ENCODE data around the gene KLHL9.
"Not testable (repeated sequence)": the region's sequence is repeated elsewhere in the genome, so short reads cannot be mapped to it uniquely, and the experiment has no call there.

Gene KLHL9, protein sequence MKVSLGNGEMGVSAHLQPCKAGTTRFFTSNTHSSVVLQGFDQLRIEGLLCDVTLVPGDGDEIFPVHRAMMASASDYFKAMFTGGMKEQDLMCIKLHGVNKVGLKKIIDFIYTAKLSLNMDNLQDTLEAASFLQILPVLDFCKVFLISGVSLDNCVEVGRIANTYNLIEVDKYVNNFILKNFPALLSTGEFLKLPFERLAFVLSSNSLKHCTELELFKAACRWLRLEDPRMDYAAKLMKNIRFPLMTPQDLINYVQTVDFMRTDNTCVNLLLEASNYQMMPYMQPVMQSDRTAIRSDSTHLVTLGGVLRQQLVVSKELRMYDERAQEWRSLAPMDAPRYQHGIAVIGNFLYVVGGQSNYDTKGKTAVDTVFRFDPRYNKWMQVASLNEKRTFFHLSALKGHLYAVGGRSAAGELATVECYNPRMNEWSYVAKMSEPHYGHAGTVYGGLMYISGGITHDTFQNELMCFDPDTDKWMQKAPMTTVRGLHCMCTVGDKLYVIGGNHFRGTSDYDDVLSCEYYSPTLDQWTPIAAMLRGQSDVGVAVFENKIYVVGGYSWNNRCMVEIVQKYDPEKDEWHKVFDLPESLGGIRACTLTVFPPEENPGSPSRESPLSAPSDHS

DNA sequence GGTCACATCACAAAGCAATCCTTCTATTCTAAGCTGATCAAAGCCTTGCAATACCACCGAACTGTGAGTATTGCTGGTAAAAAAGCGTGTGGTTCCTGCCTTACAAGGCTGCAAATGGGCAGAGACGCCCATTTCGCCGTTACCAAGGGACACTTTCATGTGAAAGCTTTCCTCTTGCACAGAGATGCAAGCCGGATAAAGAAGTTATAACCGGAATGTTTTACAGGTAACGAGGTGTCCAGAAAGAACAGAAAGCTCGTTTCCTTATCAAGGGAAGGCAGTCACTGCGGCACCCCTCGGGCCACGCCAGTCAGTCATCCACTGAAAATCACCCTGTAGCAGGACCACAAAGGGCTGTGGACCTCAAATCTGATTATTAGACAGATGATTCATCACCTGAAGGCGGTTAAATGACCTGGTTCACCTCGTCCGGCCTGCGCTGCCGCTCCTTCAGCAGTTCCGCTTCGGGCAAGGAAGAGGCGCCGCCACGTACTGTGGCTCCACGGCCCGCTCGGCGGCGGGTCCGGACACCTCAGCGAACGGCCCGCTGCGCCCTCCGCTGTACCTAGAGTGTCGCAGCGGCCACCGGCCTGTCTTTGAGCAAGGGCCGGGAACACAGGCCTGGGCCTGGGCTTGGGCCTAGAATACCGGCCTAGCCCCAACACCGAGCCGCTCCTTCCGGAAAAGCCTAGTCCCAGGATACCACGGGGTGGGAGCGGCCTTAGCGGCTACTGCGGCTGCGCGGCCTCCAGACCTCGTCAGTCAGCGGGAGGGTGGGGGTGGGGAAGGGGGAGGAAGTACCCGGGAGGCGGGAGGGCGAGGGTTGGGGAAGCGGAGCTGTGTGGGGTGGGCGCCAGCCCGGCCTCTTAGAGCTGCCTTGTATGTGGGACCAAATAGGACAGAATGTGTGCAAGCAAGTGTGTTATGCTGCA, at the start of gene KLHL9:
Gene KLHL9 (minus strand): TSS at position 704 of the 932 bp plus-strand sequence. CDS start 545 bp downstream, at position 159.
- DNase-seq, result peak; percentile 76

DNA sequence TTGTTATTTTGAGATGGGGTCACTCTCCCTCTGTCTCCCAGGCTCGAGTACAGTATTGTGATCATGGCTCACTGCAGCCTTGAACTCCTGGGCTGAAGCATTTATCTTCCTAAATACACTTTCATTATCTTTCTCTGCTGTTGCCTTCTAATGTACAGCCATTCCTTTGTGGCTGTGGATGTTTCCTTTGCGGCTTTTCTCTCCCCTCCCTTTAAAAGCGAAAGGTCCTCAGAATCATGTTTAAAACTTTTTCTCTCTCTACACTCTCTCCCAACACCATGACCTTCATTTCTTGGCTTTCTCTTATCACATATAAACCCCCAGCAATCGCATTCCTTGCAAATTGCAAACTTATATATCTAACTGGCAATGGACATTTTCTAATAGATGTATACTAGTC, 48.4 kb upstream of the KLHL9 start:
- DNase-seq, result no peak

DNA sequence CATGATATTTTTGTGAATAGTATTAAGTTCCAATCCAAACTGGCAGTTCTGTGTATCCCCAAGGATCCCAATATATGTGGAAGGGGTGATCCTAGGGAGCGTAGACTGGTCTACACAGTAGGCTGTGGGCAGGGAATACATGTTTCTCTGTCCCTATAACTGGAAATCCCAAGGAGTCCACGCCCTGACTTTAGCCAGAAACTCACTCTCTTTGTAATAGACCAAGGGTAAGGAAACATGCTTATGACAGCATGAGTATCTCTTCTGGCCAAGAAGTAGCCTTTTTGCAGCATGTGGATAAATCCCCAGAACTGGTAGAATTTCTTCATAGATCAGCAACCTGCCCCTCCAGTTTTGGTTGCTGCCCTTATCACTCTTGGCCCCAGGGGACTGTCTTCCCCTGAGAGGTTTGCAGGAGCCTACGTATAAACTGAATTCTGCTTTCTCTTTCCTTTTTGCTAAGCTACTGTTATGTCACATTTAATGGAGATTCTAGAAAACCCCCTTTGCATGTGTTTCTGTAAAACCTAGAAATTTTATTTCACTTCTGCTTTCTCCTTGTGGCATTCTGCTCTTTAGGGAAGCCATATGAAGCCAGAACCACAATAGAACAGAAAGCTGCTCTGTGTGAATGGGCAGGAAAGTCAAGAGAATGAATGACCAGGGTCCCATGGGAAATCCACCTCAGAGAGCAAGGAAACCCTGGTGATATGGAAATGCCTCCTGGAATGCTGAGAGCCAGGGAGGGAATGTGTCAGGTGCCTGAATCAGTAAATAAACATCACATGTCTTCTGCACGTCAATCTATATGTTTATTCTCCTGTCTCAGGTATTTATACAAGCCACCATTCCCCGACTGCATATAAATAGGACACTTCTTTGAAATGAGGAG, 46.5 kb upstream of the KLHL9 start:
- no peak for DNase-seq

DNA sequence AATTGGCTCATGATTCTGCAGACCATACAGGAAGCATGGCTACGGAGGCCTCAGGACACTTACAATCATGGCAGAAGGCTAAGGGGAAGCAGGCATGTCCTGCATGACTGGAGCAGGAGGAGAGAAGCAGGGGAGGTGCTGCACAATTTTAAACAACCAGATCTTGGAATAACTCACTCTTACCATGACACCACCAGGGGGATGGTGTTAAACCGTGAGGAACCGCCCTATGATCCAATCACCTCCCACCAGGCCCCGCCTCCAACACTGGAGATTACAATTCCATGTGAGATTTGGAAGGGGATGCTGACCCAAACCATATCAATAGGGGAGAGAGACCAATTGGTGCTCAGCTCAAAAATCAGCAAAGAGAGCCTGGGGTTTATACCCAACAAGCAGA, 36.3 kb upstream of the KLHL9 start:
- DNase-seq, result not testable (repeated sequence)

DNA sequence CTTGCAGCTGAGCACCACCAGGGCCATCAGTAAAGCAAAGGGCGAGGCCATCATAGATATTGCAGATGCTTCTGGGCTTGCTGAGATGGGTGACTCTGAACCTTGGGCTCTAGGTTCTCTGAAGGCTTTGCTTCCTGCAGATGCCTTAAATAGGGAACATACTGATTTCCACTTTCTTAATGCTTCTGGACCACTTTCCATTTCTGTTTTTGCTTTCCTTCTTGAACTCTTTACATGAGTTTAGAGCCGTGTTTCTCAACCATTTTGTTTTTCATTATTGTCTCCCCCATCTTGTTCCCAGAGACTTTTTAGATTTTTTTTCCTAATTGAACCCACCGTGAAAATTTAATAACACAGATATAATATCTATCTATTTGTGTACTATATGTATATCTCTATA, 32.8 kb upstream of the KLHL9 start, which contains the start of gene IFNA13:
Gene IFNA13 (minus strand): TSS at position 101 of the 400 bp plus-strand sequence. CDS start 47 bp downstream, at position 54.
- DNase-seq, result no peak

DNA sequence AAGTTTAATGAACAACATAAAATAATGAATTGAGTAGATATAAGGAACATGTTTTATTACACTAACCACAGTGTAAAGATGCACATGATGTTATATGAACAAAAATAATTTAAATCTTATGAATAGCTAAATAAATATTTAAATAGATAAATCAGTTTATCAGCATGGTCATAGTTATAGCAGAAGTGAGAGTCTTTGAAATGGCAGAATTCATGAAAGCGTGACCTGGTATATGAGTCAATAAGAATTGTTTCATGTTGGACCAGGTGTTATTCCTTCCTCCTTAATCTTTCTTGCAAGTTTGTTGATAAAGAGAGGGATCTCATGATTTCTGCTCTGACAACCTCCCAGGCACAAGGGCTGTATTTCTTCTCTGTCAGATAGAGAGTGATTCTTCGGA, 32.0 kb upstream of the KLHL9 start:
- DNase-seq, result not testable (repeated sequence)

DNA sequence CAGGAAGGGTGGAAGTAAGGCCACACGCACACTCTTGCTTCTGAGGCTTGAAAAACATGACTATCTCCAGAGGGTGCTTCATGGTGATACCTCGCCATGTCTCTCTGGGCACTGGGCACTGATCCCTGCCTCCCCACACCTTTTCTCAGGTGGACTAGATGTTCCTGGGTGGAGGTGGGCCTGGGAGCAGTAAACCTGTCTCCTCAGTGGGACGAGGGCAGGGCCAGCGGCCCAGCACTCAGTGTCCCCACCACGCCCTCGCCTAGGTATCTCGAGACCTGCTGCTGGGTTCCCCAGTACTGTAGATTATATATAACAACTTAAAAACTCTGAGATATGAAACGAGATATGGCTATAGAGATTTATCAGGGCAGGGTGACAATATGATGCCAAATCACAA, 27.1 kb upstream of the KLHL9 start:
- no peak for DNase-seq

DNA sequence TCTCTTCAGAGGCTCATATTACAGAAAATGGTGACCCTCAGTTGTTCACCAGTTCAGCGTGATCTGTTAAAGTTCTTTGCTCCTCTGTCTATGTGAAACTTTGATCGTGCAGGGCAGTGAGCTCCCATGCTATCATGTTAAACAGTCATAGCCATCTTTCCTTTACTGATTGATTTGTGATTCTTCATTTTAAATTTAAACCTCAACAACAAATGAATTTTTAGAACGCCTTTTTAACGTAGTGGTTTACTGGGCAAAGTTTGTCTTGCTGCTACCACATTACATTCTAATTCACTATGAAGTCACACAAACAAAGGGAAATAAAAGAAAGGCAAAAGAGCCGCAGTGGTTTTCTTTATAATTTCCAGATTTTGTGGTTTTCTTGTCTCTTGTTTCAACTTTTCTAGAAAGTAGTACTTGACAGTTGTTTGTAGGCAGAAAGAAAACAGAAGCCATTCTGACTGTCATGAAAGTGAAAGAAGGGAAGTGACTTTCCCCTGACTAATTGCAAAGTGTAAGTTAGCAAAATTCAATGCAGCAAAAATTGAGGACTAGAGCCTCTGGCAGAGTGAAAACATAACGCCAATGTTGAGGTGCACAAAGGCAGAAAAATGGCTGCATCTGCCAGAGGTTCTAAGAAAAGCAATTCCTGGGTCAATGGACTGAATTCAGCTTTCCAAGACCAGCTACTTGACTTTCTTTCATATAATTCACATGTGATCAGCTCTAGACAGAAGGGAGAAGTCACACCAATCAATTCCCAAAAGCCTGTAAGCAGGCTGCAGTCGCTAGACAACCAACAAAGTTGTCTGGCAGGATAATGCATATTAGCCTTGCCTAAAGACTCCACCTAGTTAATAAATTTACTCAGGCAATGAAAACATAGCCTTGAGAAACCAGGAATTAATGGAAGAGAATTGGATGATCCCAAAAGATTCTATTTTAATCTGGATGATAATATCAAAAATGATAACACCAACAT, 22.6 kb upstream of the KLHL9 start:
- DNase-seq, result no peak

DNA sequence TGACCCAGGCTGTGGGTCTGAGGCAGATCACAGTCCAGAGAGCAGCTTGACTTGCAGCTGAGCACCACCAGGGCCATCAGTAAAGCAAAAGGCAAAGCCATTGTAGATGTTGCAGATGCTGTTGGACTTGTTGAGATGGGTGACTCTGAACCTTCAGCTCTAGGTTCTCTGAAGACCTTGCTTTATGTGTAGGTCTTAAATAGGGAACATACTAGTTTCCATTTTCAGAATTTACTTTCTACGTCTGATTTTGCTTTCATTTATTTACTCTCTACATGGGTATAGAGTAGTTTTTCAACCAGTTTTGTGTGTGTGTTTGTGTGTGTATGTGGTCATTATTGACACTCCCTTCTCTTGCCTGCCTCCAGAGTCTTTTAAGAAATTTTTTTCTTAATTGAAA, 15.6 kb upstream of the KLHL9 start, which contains the start of gene IFNA6:
Gene IFNA6 (minus strand): TSS at position 101 of the 400 bp plus-strand sequence. CDS start 0 bp downstream, at position 101.
- no peak for DNase-seq

DNA sequence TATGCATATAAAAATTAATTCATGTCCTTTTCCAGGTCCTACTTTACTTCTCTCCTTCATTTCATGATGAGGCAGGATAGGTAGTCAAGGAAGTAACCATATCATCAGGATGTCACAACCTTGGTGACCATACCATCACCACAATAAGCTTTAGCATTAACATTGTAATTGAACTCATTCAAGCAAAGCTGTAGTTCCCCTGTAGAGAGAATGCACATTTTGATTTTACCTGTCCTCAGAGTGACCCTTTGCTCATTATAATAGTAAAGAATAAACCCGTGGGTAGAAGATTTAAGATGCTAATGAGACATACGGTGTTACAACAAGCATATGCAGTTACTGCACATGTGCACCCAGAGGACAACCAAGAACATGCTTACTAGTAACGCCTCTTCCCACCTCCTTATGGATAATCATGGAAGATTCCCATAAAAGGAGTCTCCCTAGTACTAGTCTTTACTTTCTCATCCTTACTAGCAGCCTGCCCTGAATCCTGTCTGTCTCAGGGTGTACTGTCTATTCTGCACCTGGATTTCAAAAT, 13.3 kb upstream of the KLHL9 start:
- no peak for DNase-seq

DNA sequence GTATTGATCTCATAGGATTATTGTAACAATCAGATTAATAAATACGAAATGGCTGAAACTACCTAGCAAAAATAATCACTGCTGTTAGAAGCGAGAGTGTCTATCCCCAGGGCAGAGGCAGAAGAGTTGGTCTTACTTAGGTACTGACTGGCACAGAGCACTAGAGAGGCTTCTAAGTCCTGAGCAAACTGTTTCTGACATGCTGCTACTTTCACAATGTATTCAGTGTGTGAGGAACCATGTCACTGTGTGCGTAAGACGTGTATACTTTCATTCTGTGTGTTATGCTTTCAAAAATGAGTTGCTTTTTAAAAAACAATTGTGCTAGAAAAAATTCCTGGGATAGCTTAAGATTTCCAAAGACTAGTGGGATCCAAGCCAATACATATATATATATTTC, 5.5 kb upstream of the KLHL9 start:
- DNase-seq, result no peak

DNA sequence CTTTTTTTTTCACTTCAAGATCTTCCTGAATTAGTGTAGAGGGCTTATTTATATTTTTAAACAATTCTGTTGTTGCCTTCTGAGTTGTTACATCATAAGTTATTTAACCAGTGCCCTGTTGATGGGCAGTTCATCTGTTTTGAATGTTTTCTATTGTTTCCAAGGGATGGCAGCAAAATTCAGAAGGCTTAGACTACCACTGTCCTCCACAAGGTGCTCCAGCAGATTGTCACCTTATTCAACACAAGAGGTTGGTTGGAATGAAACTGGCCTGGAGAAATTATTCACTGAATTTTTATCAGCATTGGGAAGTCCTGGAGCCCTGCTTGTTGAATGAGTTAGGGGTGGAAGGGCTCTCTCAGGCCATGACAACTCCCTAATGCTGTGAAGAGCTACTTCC, 1.3 kb upstream of the KLHL9 start:
- DNase-seq, result no peak

DNA sequence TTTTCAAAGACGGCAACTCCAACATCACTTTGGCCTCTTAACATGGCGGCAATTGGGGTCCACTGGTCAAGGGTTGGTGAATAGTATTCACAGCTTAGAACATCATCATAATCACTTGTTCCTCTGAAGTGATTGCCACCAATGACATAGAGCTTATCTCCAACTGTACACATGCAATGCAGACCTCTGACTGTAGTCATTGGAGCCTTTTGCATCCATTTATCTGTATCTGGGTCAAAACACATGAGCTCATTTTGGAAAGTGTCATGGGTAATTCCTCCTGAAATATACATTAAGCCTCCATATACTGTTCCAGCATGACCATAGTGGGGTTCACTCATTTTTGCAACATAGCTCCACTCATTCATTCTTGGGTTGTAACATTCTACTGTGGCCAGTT, 2.0 kb downstream of the KLHL9 start:
- DNase-seq, result no peak

DNA sequence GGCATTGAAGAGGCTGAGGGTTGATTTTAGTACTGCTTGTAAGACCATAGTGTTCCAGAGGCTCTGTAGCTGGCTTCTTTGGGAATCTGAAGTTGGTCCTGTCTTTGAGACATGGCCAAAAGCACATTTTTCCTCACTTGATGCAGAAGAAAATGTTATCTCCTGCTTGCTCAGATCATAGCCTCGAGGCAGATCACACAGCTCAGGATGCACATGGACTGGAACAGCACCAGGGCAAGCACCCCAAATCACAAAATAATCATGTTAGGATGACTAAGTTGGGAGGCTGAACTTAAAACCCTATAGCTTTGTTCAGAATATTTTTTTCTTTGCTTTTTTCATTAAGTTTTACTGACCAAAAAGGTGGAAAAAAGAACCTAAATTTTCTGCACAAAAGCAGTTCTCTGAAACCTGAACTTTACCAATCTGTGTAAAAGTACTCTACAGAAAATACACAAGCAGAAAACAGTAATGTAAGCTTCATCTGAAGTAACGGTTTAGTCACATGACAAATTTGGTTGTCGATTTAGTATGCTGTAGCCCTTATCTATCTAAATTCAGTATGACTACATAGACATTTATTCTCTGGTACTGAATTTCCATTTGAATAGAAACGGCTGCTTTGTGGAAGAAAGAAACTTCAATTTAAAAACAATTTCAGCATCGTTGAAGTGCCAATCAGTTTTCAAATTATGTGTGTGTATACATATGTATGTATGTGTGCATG, 3.4 kb downstream of the KLHL9 start:
- no peak for DNase-seq

DNA sequence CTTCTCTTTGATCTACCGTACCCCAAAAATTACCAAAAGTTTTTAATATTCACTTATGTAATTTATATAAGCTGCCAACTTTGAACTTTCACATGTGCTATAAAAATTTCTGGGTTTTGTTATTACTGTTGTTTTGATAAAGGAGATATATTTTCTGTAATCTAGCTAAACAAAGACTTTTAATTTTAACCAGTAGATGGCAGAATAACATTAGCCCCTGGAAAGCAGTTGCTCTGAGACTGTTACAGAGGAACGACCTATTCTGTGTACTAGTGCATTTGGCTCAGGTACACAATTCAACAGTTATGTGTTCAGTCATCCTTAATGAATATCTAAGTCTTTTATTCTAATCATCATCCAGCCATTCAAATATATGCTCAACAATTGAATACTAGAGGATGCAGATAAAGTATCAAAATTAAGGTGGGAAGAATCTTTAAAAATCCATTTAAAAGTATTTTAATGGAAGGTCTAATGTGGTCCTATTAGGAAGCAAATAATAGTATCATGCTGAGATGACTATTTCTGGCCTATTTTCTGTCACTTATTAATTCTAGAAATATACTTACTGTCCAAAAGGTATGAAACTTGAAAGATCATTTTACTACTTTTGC, 8.6 kb downstream of the KLHL9 start:
- peak; percentile 21 for DNase-seq

DNA sequence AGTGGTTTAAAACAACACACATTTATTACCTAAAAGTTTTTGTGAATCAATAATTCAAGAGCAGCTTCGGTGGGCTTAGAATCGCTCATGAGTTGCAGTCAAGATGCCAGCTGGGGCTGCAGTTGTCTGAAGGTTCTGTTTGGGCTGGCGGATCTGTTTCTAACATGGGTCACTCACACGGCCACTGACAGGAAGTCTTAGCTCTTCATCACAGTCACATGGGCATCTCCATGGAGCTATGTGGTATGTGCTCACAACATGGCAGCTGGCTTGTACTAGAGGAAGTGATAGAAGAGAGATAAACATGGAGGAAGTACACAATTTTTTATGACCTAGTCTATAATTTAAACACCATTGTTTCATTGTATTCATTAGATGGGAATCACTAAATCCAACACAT, 11.2 kb downstream of the KLHL9 start:
- no peak for DNase-seq

DNA sequence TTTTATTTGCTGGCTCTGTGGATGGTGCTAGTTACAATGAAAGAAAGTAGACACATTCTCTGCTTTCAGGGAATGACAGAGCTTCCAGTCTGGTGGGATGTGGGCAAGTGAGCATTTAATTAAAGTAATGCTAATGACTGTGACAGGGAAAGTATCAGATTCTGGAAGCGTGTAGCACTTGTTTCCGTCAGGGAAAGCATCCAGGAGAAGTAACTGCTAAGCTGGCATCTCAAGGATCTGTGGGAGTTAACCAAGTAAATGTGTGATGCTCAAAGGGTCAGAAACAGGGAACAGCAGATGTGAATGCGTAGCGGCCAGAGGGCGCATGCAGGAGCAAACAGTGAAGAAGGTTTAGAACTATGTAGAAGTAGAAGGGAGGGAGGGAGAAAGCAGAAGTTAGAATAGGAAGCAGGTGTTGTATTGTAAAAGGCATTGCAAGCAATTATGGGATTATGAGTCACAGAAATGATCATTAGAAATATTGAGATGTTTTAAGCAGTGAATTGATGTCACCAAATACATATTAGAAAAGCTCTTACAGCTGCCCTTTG, 12.2 kb downstream of the KLHL9 start:
- no peak for DNase-seq

DNA sequence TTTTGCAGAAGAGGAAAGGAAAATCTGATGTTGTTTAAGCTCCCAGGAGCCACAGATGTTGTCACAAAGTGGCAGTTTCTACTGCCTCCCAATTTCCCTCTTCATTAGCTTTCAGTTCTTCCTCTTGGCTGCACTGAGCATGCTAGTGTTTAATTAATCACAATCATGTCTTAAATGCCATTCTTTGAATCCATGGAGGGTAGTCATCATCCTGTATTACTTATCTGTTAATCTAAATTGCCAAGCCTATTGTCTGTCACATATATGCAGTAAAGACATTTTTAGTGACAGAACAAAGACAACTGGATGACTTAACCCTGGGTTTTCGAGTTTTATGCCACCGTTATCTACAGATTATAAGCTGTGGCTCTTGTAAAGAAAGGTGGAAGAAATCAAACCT, 14.7 kb downstream of the KLHL9 start:
- DNase-seq, result no peak

Data from NCI-H2171 treated with DMSO at 0.1 percent for 48 hours (cell line).